CD14-positive monocyte (primary cell): Measurements from ENCODE around the gene PCDHGA6. TPM values are rescaled to one million over a fixed set of nuclear protein-coding genes. Genes with fewer than 3 reads are reported as not detected.
A peak's percentile ranks its signal among the peaks of the same experiment; 100 is the strongest.

Source experiments
- DNase-seq, 3 donors: peaks; one replicate each; pipeline ENCODE4 v3.0.0-alpha.2; 2011 to 2022
- H2AFZ ChIP-seq: 2 replicates; pipeline ENCODE4 v1.6.0; 2012; ENCODE audit warnings: mild to moderate bottlenecking, low read depth, low read length, inconsistent platforms; ENCODE audit not compliant: insufficient read depth, poor library complexity, severe bottlenecking
- H3K27ac ChIP-seq, 2 donors: 1 replicate in 1 of 2; 2 replicates in 1 of 2; pipeline ENCODE4 v1.5.1; 2012 to 2013; ENCODE audit warnings: low read length in 2 of 2, control low read depth in 1 of 2, inconsistent platforms in 1 of 2, low read depth in 1 of 2, mild to moderate bottlenecking in 1 of 2
- H3K27me3 ChIP-seq, 2 donors: one replicate each; pipeline versions ENCODE4 v1.6.0 to v1.6.1; 2011 to 2013; ENCODE audit warnings: low read length in 2 of 2; ENCODE audit not compliant: control insufficient read depth in 2 of 2, insufficient read depth in 2 of 2
- H3K36me3 ChIP-seq, 2 donors: replicated peaks in 1 of 2; 1 replicate in 1 of 2; 2 replicates in 1 of 2; pipeline versions ENCODE4 v1.5.1 to v1.6.1; 2012 to 2013; ENCODE audit warnings: low read length in 2 of 2, control low read depth in 1 of 2, inconsistent platforms in 1 of 2, mild to moderate bottlenecking in 1 of 2; ENCODE audit not compliant: insufficient read depth in 2 of 2, control insufficient read depth in 1 of 2
- H3K4me1 ChIP-seq, 2 donors: 1 replicate in 1 of 2; 2 replicates in 1 of 2; pipeline versions ENCODE4 v1.5.1 to v1.6.1; 2012 to 2013; ENCODE audit warnings: low read length in 2 of 2, control low read depth in 1 of 2, inconsistent platforms in 1 of 2, mild to moderate bottlenecking in 1 of 2, moderate library complexity in 1 of 2; ENCODE audit not compliant: insufficient read depth in 2 of 2, control insufficient read depth in 1 of 2
- H3K4me2 ChIP-seq: replicated peaks from 2 replicates; pipeline ENCODE3; 2012; ENCODE audit warnings: low read length, moderate library complexity, mild to moderate bottlenecking; ENCODE audit not compliant: poor library complexity, severe bottlenecking; ENCODE audit errors: extremely low read depth
- H3K4me3 ChIP-seq, 3 experiments: fragments of 200-600 bp in 1 of 3; sonication (generic) in 1 of 3; replicated peaks in 1 of 3; 1 replicate in 2 of 3; 2 replicates in 1 of 3; pipeline ENCODE4 v1.5.1; 2011 to 2013; ENCODE audit warnings: low read length in 3 of 3, mild to moderate bottlenecking in 3 of 3, control low read depth in 2 of 3, low read depth in 2 of 3, inconsistent platforms in 1 of 3, moderate library complexity in 1 of 3
- H3K79me2 ChIP-seq: 2 replicates; pipeline ENCODE4 v1.6.0; 2012; ENCODE audit warnings: mild to moderate bottlenecking, control low read depth, inconsistent platforms, low read length, moderate library complexity; ENCODE audit not compliant: insufficient read depth
- H3K9ac ChIP-seq: 2 replicates; pipeline ENCODE4 v1.6.0; 2017; ENCODE audit warnings: low read length, mild to moderate bottlenecking; ENCODE audit not compliant: insufficient read depth, poor library complexity, severe bottlenecking
- H3K9me3 ChIP-seq, 2 donors: replicated peaks in 1 of 2; 1 replicate in 1 of 2; 2 replicates in 1 of 2; pipeline versions ENCODE4 v1.5.1 to v1.6.1; 2012 to 2013; ENCODE audit warnings: low read length in 2 of 2, control low read depth in 1 of 2; ENCODE audit not compliant: control insufficient read depth in 1 of 2, insufficient read depth in 1 of 2
- H4K20me1 ChIP-seq: 2 replicates; pipeline ENCODE4 v1.6.0; 2012; ENCODE audit warnings: mild to moderate bottlenecking, low read length, control low read depth, moderate library complexity; ENCODE audit not compliant: insufficient read depth
- H3K27ac Mint-ChIP-seq, 7 donors: one replicate each; pipeline ENCODE4 v1.8.0; 2020; ENCODE audit warnings: mild to moderate bottlenecking in 7 of 7, mixed read lengths in 7 of 7, moderate library complexity in 6 of 7, inconsistent platforms in 2 of 7
- H3K27me3 Mint-ChIP-seq, 3 donors: one replicate each; pipeline ENCODE4 v1.8.0; 2021 to 2022; ENCODE audit warnings: low read depth in 3 of 3, mild to moderate bottlenecking in 3 of 3, mixed read lengths in 3 of 3, moderate library complexity in 3 of 3, inconsistent platforms in 1 of 3
- H3K36me3 Mint-ChIP-seq, 2 donors: one replicate each; pipeline ENCODE4 v1.8.0; 2020; ENCODE audit warnings: mixed read lengths in 2 of 2, inconsistent platforms in 1 of 2, mild to moderate bottlenecking in 1 of 2
- H3K4me1 Mint-ChIP-seq: one replicate; pipeline ENCODE4 v1.8.0; 2020; ENCODE audit warnings: mild to moderate bottlenecking, mixed read lengths
- H3K4me3 Mint-ChIP-seq, 2 donors: one replicate each; pipeline ENCODE4 v1.8.0; 2020; ENCODE audit warnings: mild to moderate bottlenecking in 2 of 2, mixed read lengths in 2 of 2, moderate library complexity in 1 of 2
- H3K9me3 Mint-ChIP-seq, 7 donors: one replicate each; pipeline ENCODE4 v1.8.0; 2020 to 2022; ENCODE audit warnings: mixed read lengths in 7 of 7, mild to moderate bottlenecking in 6 of 7, moderate library complexity in 6 of 7, inconsistent platforms in 2 of 7
- WGBS: methylation state at CpG from one replicate; pipeline ENCODE4 v1.1.5; 2013; ENCODE audit warnings: missing lambda C conversion rate; ENCODE audit not compliant: insufficient coverage; 5-methylcytosine and 5-hydroxymethylcytosine counted together
- intact Hi-C, 2 donors: fragments of 100-400 bp; cut with micrococcal nuclease; formaldehyde crosslinking; loops; one replicate each; pipeline versions ENCODE4 v1.15.0 to v1.15.1; 2023
- polyA plus RNA-seq, 3 donors: library from polyadenylated mRNA; depleted of rRNA in 1 of 3; unstranded in 2 of 3; stranded (reverse) in 1 of 3; fragments of 300-500 nt in 2 of 3; fragments of >200 nt in 1 of 3; fragmentation: Illumina TruSeq in 2 of 3; gene quantifications; 1 replicate in 2 of 3; 2 replicates in 1 of 3; pipeline ENCODE4 v1.2.3, GENCODE V29; 2012 to 2021
- TF ChIP-seq, protein P1 (sequence below): fragments of 200-600 bp; IDR thresholded peaks from one replicate; pipeline ENCODE4 v1.8.0; 2022; ENCODE audit warnings: antibody characterized with exemption, mild to moderate bottlenecking

PCDHGA6 gene
- polyA plus RNA-seq, 3 donors, result not detected

DNA sequence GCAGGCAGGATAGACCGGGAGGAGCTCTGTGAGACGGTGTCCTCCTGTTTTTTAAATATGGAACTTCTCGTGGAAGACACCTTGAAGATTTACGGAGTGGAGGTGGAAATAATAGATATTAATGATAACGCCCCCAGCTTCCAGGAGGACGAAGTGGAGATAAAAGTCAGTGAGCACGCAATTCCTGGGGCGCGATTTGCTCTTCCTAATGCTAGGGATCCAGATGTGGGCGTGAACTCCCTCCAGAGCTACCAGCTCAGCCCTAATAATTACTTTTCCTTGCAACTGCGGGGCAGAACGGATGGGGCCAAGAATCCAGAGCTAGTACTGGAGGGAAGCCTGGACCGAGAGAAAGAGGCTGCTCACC, 47.8 kb downstream of the PCDHGA6 start:
- Histone ChIP-seq H3K36me3 (no peaks in the 10 kb centered on the region), H3K9me3 (peaks cover 41 to 47% of the 10 kb centered on the region in 2 donors), H3K27me3 (peaks cover 80 to 100% of the 10 kb centered on the region in 2 donors), H3K9ac (no peak overlapping the region), H3K4me1 (peaks cover 19 to 21% of the 10 kb centered on the region in 2 donors), H3K27ac (no peak overlapping the region), H2AFZ (peak overlapping the region; percentile 84), H4K20me1 (no peaks in the 10 kb centered on the region), H3K4me3 (peak overlapping the region; percentile 37 to 77 (median 54)), H3K79me2 (no peaks in the 10 kb centered on the region), H3K4me2 (peak overlapping the region; percentile 89)
- H3K36me3 Mint-ChIP-seq, result peaks cover 7 to 30% of the 10 kb centered on the region in 2 donors
- TF ChIP-seq, protein P1, sequence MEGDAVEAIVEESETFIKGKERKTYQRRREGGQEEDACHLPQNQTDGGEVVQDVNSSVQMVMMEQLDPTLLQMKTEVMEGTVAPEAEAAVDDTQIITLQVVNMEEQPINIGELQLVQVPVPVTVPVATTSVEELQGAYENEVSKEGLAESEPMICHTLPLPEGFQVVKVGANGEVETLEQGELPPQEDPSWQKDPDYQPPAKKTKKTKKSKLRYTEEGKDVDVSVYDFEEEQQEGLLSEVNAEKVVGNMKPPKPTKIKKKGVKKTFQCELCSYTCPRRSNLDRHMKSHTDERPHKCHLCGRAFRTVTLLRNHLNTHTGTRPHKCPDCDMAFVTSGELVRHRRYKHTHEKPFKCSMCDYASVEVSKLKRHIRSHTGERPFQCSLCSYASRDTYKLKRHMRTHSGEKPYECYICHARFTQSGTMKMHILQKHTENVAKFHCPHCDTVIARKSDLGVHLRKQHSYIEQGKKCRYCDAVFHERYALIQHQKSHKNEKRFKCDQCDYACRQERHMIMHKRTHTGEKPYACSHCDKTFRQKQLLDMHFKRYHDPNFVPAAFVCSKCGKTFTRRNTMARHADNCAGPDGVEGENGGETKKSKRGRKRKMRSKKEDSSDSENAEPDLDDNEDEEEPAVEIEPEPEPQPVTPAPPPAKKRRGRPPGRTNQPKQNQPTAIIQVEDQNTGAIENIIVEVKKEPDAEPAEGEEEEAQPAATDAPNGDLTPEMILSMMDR, result no peak
- intact Hi-C loops, result loop anchor here (5.0 kb wide), 2 partner anchors 136 to 141 kb away; no protein-coding TSS in a partner anchor
- H3K27me3 Mint-ChIP-seq, result peaks cover 76 to 89% (median 85%) of the 10 kb centered on the region in 3 donors
- peaks cover 32% of the 10 kb centered on the region for H3K4me1 Mint-ChIP-seq
- H3K4me3 Mint-ChIP-seq, result peak overlapping the region; percentile 84 to 92
- DNase-seq, result no peak
- peak overlapping the region in 2 of 7 donors; percentile 41 to 73 for H3K27ac Mint-ChIP-seq
- WGBS, result 7% methylated on average over 5 of the region's 13 CpGs
- H3K9me3 Mint-ChIP-seq, result peaks cover 19 to 61% (median 54%) of the 10 kb centered on the region in 7 donors

DNA sequence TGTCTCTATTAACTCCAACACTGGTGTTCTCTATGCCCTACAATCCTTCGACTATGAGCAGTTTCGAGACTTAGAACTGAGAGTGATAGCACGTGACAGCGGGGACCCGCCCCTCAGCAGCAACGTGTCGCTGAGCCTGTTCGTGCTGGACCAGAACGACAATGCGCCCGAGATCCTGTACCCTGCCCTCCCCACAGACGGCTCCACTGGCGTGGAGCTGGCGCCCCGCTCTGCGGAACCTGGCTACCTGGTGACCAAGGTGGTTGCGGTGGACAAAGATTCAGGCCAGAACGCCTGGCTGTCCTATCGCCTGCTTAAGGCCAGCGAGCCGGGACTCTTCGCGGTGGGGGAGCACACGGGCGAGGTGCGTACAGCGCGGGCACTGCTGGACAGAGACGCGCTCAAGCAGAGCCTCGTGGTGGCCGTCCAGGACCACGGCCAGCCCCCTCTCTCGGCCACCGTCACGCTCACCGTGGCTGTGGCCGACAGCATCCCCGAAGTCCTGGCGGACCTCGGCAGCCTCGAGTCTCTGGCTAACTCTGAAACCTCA, 49.1 kb downstream of the PCDHGA6 start:
- H3K4me3 Mint-ChIP-seq, result peak overlapping the region in 1 of 2 donors; percentile 77
- WGBS, result 30% methylated on average over 42 of the region's 42 CpGs
- H3K9ac ChIP-seq, result no peak overlapping the region

More for the DNA sequence above, 49.1 kb downstream of the PCDHGA6 start:
- TF ChIP-seq, protein P1, result no peak
- H3K27me3 Mint-ChIP-seq, result peaks cover 79 to 97% (median 90%) of the 10 kb centered on the region in 3 donors
- H3K27ac Mint-ChIP-seq, result no peak overlapping the region
- peaks cover 22 to 63% (median 59%) of the 10 kb centered on the region in 7 donors for H3K9me3 Mint-ChIP-seq
- Histone ChIP-seq H3K9me3 (peaks cover 51 to 60% of the 10 kb centered on the region in 2 donors), H3K4me1 (peaks cover 16 to 17% of the 10 kb centered on the region in 2 donors), H3K4me3 (no peak overlapping the region), H3K4me2 (no peak overlapping the region), H4K20me1 (no peaks in the 10 kb centered on the region), H3K36me3 (no peaks in the 10 kb centered on the region), H2AFZ (no peak overlapping the region), H3K27me3 (peaks cover 83 to 100% of the 10 kb centered on the region in 2 donors), H3K27ac (no peak overlapping the region), H3K79me2 (no peaks in the 10 kb centered on the region)
- H3K4me1 Mint-ChIP-seq, result peaks cover 28% of the 10 kb centered on the region
- no peak for DNase-seq
- H3K36me3 Mint-ChIP-seq, result peaks cover 7 to 30% of the 10 kb centered on the region in 2 donors
- intact Hi-C loops, result loop anchor here (5.0 kb wide), 2 partner anchors 134 to 139 kb away; no protein-coding TSS in a partner anchor
